GM10266 (cell line): Measurements from ENCODE around the gene DGKB.

Experiments
- DNase-seq: peaks from one replicate; pipeline ENCODE4 v3.0.0; 2012; ENCODE audit errors: extremely low spot score
- TF ChIP-seq, protein P1 (sequence below): IDR thresholded peaks from 2 replicates; pipeline ENCODE4 v1.5.1; 2012; ENCODE audit warnings: mild to moderate bottlenecking, low read depth; ENCODE audit not compliant: control insufficient read depth, insufficient read depth; ENCODE audit errors: missing control alignments

DGKB gene

DNA sequence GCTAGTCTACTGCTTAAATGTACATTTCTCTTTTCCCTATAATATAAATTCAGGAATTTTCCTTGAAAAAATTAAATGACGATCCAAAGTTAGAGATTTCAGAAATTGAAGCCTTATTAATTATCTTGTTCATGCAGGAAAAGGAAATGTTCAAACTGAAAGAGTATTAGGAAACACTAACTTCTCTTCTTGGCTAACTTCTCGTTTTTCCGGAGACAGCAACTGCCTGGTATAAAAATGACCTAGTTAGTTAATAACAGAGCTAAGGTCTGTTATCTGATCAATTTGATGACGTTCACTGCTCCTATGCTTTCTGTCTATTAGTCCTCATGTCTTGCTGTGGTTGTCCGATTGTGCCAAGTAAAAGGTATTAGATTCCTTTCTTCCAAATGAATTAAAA lies 212.5 kb downstream of the DGKB start:
- TF ChIP-seq, protein P1, sequence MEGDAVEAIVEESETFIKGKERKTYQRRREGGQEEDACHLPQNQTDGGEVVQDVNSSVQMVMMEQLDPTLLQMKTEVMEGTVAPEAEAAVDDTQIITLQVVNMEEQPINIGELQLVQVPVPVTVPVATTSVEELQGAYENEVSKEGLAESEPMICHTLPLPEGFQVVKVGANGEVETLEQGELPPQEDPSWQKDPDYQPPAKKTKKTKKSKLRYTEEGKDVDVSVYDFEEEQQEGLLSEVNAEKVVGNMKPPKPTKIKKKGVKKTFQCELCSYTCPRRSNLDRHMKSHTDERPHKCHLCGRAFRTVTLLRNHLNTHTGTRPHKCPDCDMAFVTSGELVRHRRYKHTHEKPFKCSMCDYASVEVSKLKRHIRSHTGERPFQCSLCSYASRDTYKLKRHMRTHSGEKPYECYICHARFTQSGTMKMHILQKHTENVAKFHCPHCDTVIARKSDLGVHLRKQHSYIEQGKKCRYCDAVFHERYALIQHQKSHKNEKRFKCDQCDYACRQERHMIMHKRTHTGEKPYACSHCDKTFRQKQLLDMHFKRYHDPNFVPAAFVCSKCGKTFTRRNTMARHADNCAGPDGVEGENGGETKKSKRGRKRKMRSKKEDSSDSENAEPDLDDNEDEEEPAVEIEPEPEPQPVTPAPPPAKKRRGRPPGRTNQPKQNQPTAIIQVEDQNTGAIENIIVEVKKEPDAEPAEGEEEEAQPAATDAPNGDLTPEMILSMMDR, result no peak

DNA sequence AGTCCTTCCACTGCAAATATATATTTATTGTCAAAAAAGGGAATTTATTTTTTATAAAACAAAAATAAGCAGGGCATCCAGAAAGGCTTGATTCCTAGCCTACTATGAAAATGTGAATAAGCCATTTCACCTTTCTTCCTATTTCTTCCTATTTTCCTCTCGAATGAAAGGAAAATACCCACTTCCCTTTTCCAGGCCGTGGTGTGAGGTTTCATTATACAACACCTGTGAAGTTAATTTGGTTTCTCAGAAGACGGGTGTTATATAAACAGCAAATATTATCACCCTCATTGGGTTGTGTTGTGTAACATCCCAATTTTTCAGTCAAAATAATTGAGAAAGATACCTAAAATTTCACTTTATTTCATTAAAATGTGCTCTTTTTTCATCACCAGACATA lies 214.3 kb downstream of the DGKB start:
- TF ChIP-seq, protein P1, result no peak
- DNase-seq, result no peak

More for the DNA sequence above, 212.5 kb downstream of the DGKB start:
- no peak for DNase-seq

DNA sequence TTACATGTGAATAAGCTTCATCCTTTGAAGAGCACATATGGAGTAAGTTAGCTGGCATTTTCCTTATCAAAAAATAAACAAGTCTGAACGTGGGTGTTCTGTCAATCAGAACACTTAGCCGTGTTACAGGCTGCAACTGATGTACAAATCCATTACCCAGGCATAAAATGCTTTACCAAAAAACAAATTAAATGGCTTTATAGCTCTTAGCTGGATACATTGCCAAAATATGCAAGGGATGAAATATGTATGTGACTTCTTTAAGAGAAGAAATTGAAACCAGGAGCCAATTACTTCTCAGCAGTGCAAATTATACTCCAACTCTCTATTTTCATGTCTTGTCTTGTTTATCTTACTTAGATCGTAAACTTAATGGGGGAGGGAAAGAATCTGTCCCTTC lies 214.8 kb downstream of the DGKB start:
- no peak for DNase-seq
- TF ChIP-seq, protein P1, result no peak

DNA sequence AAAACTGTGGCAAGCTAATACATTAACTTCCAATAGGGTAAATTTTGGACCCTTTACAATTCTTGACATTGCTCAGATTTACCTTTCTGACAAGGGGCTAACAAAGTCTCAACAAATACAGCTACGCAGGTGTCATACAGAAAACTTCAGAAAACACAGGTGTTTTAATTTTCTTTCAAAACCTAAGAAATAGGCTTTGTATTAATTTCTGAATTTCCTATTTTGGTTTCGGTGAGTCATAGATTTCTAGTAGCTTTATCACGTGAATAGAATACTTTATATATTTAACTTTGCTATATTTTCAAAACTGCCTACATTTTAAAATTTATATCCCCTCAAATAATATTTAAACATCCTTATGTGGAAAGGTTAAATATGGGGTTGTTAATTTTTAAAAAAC lies 215.3 kb downstream of the DGKB start:
- TF ChIP-seq, protein P1, result no peak
- no peak for DNase-seq

DNA sequence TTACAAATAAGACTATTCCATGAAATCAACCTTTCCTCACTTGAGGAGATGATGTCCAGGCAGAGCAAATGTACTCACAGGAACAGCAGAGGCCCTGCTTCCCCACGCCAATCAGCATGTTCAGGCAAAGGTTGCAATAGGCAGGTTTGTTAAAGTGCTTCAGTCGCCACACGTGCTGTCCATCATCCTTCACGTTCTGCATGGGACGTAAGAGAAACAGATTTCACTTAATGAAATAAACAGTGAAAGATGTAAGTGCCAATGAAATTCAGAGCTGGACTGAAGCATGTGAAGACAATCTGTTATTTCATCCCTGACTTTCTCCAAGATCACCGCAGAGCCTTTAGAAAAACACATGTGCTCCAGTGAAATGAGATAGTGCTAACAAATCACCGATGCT lies 217.4 kb downstream of the DGKB start:
- TF ChIP-seq, protein P1, result no peak
- DNase-seq, result no peak

DNA sequence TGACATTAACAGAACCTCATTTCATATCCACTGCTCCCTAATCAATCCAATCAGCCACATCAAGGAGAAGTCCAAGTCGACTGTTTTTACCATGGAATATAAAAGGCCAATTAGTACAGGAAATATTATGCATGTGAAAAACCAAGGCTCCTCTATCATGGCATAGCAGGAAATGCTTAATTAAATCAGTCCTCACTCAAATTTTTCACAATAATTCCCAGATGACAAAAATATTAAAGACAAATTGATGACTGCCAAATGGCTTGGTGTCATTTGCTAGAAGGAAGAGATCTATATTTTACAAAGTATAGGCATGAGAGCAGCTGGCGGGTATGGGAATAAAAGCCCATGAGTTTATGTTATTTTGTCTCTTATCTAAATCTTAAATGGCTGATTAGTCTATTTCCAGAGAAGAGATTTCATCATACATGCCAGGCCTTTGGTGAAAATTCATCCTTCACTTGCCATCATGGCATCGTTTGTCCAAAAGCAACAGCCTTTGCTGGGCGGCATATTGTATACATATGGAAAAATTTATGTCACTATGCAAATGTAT lies 219.6 kb downstream of the DGKB start:
- TF ChIP-seq, protein P1, result no peak
- no peak for DNase-seq

DNA sequence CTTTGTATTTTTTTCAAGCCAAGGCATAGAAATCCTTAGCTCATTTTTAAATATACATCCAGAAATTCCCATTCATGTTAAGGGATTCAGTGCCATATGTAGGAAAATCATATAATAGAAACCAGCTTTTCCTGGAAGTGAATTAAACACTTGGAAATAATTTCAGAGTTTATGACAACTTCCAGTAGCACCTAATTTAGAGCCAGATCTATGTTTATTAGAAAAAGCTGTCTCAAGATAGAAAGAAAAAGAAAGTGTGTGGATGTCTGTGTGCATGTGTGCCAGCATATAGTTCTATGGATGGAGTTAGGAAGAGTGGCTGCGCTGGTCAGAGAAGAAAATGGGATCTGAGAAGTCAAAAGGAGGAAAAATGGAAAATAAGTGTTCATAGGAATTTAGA lies 225.7 kb downstream of the DGKB start:
- TF ChIP-seq, protein P1, result no peak
- DNase-seq, result no peak
